Measurements from ENCODE around the gene FSCB.
"Not testable (repeated sequence)": the region's sequence is repeated elsewhere in the genome, so short reads cannot be mapped to it uniquely, and the experiment has no call there.

The FSCB gene

GRCh38 chr14:44507183-44507582 is at the start of gene FSCB:
FSCB (minus strand) TSS chr14:44507283; CDS start chr14:44506987, 296 bp downstream.
- DNase-seq (ENCODE audit: low read depth, low spot score) = no peak

- no peak for DNase-seq (ENCODE audit: low read depth, low spot score)
Observed at GRCh38 chr14:44531658-44532057, 24.6 kb upstream of the FSCB start.

- no peak for DNase-seq (ENCODE audit: low read depth, low spot score)
Observed at GRCh38 chr14:44530475-44530874, 23.4 kb upstream of the FSCB start.

- no peak for DNase-seq (ENCODE audit: low read depth, low spot score)
Observed at GRCh38 chr14:44529026-44529425, 21.9 kb upstream of the FSCB start.

- no peak for DNase-seq (ENCODE audit: low read depth, low spot score)
Observed at GRCh38 chr14:44528180-44528579, 21.1 kb upstream of the FSCB start.

- DNase-seq (ENCODE audit: low read depth, low spot score) = no peak
Observed at GRCh38 chr14:44525237-44525636, 18.2 kb upstream of the FSCB start.

GRCh38 chr14:44515668-44516067 is 8.6 kb upstream of the FSCB start:
- not testable (repeated sequence) for DNase-seq (ENCODE audit: low read depth, low spot score)

GRCh38 chr14:44508834-44509233 is 1.8 kb upstream of the FSCB start:
- no peak for DNase-seq (ENCODE audit: low read depth, low spot score)

- peak; percentile 1 for DNase-seq (ENCODE audit: low read depth, low spot score)
Observed at GRCh38 chr14:44505588-44505987, 1.5 kb downstream of the FSCB start.

- DNase-seq (ENCODE audit: low read depth, low spot score) = no peak
Observed at GRCh38 chr14:44497148-44497547, 9.9 kb downstream of the FSCB start.

GRCh38 chr14:44494137-44494536 is 12.9 kb downstream of the FSCB start:
- DNase-seq (ENCODE audit: low read depth, low spot score) = no peak

- DNase-seq (ENCODE audit: low read depth, low spot score) = no peak
Observed at GRCh38 chr14:44490966-44491365, 16.1 kb downstream of the FSCB start.

- no peak for DNase-seq (ENCODE audit: low read depth, low spot score)
Observed at GRCh38 chr14:44477953-44478352, 29.1 kb downstream of the FSCB start.

- DNase-seq (ENCODE audit: low read depth, low spot score) = no peak
Observed at GRCh38 chr14:44468771-44469170, 38.3 kb downstream of the FSCB start.

- DNase-seq (ENCODE audit: low read depth, low spot score) = no peak
Observed at GRCh38 chr14:44463356-44464004, 43.6 kb downstream of the FSCB start.

GRCh38 chr14:44462381-44462780 is 44.7 kb downstream of the FSCB start:
- no peak for DNase-seq (ENCODE audit: low read depth, low spot score)

GRCh38 chr14:44461811-44462210 is 45.3 kb downstream of the FSCB start:
- no peak for DNase-seq (ENCODE audit: low read depth, low spot score)

Data from ELF-1 (cell line).